Mesothelial cell of epicardium (in vitro differentiated cells): Measurements from ENCODE around the gene PTPRN2. TPM values are rescaled to one million over a fixed set of nuclear protein-coding genes. Genes with fewer than 3 reads are reported as not detected.
A peak's percentile ranks its signal among the peaks of the same experiment; 100 is the strongest.

Experiments
- DNase-seq, 2 experiments: peaks; one replicate each; pipeline ENCODE4 v3.0.0; 2021; ENCODE audit warnings: low spot score in 2 of 2; ENCODE audit not compliant: unreplicated experiment in 2 of 2
- H3K27ac Mint-ChIP-seq: 2 replicates; pipeline ENCODE4 v1.8.0; 2021; ENCODE audit warnings: mixed read lengths
- H3K27me3 Mint-ChIP-seq: 2 replicates; pipeline ENCODE4 v1.8.0; 2021; ENCODE audit warnings: low read depth, mixed read lengths
- H3K36me3 Mint-ChIP-seq: 2 replicates; pipeline ENCODE4 v1.8.0; 2021; ENCODE audit warnings: mixed read lengths
- H3K4me1 Mint-ChIP-seq: 2 replicates; pipeline ENCODE4 v1.8.0; 2021; ENCODE audit warnings: mixed read lengths
- H3K4me3 Mint-ChIP-seq: 2 replicates; pipeline ENCODE4 v1.8.0; 2021; ENCODE audit warnings: mild to moderate bottlenecking, moderate library complexity, mixed read lengths
- H3K9me3 Mint-ChIP-seq: 2 replicates; pipeline ENCODE4 v1.8.0; 2021; ENCODE audit warnings: mixed read lengths
- total RNA-seq: library from RNA; stranded (reverse); gene quantifications from 3 replicates; pipeline ENCODE4 v1.2.1, GENCODE V29; 2021
- TF ChIP-seq, protein P1 (sequence below): fragments of 200-600 bp; sonication (generic); IDR thresholded peaks from one replicate; pipeline ENCODE4 v1.5.0; 2021; ENCODE audit warnings: antibody characterized with exemption; ENCODE audit not compliant: unreplicated experiment

Gene PTPRN2
- total RNA-seq, 1 donor from 2014 or later, result 2.2 TPM

DNA sequence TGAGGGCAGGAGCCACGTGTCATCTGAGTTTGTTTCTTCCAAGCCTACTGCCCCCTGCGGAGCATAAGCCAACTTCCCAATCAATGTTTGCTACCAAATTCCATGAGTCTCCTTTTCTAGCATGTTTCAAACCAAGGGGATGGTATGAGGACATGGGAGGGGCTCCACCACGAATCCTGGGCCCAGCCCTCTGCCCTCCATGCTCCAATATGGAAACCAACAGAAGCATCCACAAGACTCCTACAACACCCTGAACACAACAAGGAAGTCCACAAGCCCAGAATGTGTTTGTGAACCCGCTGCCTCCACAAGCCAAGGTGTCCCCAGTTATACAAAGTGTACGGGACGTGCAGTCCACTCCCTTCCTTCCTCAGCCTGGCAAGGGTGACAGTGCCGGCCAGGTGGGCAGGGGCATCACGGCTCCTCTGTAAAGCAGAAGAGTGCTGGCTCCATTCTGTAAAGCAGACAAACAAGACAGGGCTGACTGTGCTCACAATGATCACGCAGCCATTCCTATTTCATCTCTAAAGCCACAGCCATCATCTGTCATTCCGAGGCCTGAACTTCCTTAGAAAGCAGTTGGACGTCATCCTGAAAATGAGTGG lies 466.1 kb downstream of the PTPRN2 start:
- H3K27ac Mint-ChIP-seq, result no peak overlapping the region
- TF ChIP-seq, protein P1, sequence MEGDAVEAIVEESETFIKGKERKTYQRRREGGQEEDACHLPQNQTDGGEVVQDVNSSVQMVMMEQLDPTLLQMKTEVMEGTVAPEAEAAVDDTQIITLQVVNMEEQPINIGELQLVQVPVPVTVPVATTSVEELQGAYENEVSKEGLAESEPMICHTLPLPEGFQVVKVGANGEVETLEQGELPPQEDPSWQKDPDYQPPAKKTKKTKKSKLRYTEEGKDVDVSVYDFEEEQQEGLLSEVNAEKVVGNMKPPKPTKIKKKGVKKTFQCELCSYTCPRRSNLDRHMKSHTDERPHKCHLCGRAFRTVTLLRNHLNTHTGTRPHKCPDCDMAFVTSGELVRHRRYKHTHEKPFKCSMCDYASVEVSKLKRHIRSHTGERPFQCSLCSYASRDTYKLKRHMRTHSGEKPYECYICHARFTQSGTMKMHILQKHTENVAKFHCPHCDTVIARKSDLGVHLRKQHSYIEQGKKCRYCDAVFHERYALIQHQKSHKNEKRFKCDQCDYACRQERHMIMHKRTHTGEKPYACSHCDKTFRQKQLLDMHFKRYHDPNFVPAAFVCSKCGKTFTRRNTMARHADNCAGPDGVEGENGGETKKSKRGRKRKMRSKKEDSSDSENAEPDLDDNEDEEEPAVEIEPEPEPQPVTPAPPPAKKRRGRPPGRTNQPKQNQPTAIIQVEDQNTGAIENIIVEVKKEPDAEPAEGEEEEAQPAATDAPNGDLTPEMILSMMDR, result no peak
- no peak for DNase-seq
- peaks cover 61% of the 10 kb centered on the region for H3K9me3 Mint-ChIP-seq
- H3K4me3 Mint-ChIP-seq, result no peak overlapping the region
- peaks cover 4% of the 10 kb centered on the region for H3K36me3 Mint-ChIP-seq
- H3K4me1 Mint-ChIP-seq, result no peaks in the 10 kb centered on the region
- no peaks in the 10 kb centered on the region for H3K27me3 Mint-ChIP-seq

DNA sequence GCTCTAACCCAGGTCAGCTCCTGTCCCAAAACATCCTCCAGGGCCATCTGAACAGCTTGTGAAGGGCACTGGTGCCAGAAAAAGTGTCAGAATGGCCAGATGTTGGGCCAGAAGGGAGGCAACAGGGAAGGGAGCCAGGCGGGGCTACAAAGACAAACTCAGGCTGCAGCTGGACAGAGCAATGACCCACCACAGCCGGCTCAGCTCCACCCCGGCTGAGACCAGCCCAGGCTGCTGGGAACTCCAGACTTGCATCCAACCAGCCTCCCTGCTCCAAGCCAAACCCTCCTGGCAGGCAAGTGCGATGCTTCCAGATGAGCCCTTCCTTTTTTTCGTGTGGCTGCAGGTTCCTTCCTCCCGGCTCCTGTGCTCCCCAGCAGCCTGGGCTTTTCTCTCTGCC lies 466.9 kb downstream of the PTPRN2 start:
- H3K4me1 Mint-ChIP-seq, result no peaks in the 10 kb centered on the region
- H3K36me3 Mint-ChIP-seq, result peaks cover 4% of the 10 kb centered on the region
- H3K9me3 Mint-ChIP-seq, result peaks cover 64% of the 10 kb centered on the region
- peak in 1 of 2 experiments; percentile 12 for DNase-seq
- H3K27me3 Mint-ChIP-seq, result no peaks in the 10 kb centered on the region
- TF ChIP-seq, protein P1, result no peak
- H3K27ac Mint-ChIP-seq, result no peak overlapping the region
- no peak overlapping the region for H3K4me3 Mint-ChIP-seq

DNA sequence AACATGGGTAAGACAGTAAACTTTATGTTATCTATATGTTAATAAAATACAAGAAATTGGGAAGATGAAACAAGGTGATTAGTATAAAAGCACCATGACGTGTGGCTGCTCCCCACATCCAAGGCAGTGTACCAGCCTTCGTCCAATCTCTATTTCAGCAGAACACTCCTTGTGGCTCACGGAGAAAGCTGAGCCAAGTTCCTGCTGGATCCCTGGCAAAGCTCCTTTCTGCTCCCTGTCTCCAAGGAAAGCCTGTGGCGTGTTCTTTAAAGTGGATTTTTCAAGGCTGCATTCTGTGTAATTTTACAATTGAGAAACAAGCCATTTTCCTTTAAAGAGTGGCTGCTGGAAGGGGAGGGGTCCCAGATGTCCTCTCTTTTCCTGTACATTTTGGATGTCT lies 467.3 kb downstream of the PTPRN2 start:
- TF ChIP-seq, protein P1, result no peak
- H3K27ac Mint-ChIP-seq, result no peak overlapping the region
- DNase-seq, result no peak
- H3K36me3 Mint-ChIP-seq, result peaks cover 3% of the 10 kb centered on the region
- H3K4me3 Mint-ChIP-seq, result no peak overlapping the region
- H3K9me3 Mint-ChIP-seq, result peaks cover 64% of the 10 kb centered on the region
- no peaks in the 10 kb centered on the region for H3K27me3 Mint-ChIP-seq
- H3K4me1 Mint-ChIP-seq, result no peaks in the 10 kb centered on the region

DNA sequence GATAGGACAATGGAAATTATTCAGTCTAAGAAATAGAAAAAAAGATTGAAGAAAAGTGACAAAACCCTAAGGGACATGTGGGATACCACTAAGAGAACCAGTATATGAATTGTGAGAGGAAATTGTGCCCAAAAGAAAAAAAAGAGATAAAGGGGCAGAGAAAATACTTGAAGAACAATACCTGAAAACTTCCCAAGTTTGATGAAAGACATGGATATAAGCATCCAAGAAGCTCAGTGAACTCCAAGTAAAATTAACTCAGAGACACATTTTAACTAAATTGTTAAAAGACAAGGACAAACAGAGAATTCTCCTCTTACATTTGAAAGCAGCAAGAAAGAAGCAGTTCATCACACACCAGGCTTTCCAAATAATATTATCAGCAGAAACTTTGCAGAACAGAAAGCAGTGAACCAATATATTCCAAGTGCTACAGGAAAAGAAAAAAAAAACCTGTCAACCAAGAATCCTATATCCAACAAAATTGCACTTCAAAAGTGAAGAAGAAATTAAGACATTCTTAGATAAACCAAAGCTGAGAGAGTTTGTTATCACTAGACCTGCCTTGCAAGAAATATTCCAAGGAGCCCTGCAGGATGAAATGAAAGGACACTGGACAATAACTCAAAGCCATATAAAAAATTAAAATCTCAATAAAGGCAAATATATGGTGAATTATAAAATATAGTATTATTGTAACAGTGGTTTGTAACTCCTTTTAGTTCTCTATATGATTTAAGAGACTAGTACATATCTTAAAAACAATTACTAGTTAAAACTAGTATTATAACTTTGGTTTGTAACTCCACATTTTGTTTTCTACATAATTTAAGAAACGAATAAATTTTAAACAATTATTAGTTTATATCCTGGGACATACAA lies 470.0 kb downstream of the PTPRN2 start:
- no peak overlapping the region for H3K4me3 Mint-ChIP-seq
- peaks cover 67% of the 10 kb centered on the region for H3K9me3 Mint-ChIP-seq
- peaks cover 7% of the 10 kb centered on the region for H3K36me3 Mint-ChIP-seq
- no peaks in the 10 kb centered on the region for H3K4me1 Mint-ChIP-seq
- no peak for DNase-seq
- TF ChIP-seq, protein P1, result no peak
- no peaks in the 10 kb centered on the region for H3K27me3 Mint-ChIP-seq
- no peak overlapping the region for H3K27ac Mint-ChIP-seq

DNA sequence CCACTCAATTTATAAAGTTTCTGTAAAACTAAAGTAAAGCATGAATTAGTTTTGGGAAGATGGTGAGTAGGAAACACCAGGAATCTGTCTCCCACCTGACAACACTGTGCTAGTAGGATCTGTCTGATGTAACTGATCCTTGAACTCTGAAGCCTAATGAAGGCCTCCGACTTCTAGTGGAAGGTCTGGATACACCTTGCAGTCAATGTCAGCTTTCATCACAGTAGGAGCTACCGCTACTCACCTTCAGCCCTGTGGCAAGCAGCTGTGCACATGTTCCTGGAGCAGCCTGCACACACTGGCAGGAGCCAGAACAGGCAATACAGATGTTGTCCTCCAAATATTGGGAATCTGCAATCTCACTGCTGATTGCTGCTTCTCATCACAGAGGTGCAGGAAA lies 471.4 kb downstream of the PTPRN2 start:
- no peak overlapping the region for H3K27ac Mint-ChIP-seq
- no peaks in the 10 kb centered on the region for H3K27me3 Mint-ChIP-seq
- H3K36me3 Mint-ChIP-seq, result peaks cover 13% of the 10 kb centered on the region
- H3K9me3 Mint-ChIP-seq, result peaks cover 61% of the 10 kb centered on the region
- no peak overlapping the region for H3K4me3 Mint-ChIP-seq
- TF ChIP-seq, protein P1, result no peak
- H3K4me1 Mint-ChIP-seq, result no peaks in the 10 kb centered on the region
- DNase-seq, result peak in 1 of 2 experiments; percentile 0
